Thyroid gland (tissue), 4 donors: ENCODE measurements around the gene UGT1A6. TPM values are rescaled to one million over a fixed set of nuclear protein-coding genes. Genes with fewer than 3 reads are reported as not detected.

Experiments used
- DNase-seq, 2 donors: peaks; one replicate each; pipeline ENCODE4 v3.0.0-alpha.2; 2019
- H3K27ac ChIP-seq, 3 donors: fragments of 200-600 bp; sonication (generic); 1 replicate in 2 of 3; 2 replicates in 1 of 3; pipeline ENCODE4 v1.5.1; 2016 to 2019; ENCODE audit warnings: mild to moderate bottlenecking in 1 of 3, moderate library complexity in 1 of 3
- H3K27me3 ChIP-seq: fragments of 200-600 bp; sonication (generic); one replicate; pipeline ENCODE4 v1.5.1; 2019
- H3K36me3 ChIP-seq, 2 donors: fragments of 200-600 bp; sonication (generic); one replicate each; pipeline ENCODE4 v1.5.1; 2016 to 2019
- H3K4me1 ChIP-seq, 2 donors: fragments of 200-600 bp; sonication (generic); one replicate each; pipeline ENCODE4 v1.5.1; 2017 to 2019
- H3K4me3 ChIP-seq, 3 donors: fragments of 200-600 bp; sonication (generic); replicated peaks in 1 of 3; 1 replicate in 2 of 3; 2 replicates in 1 of 3; pipeline ENCODE4 v1.5.1; 2016; ENCODE audit warnings: mild to moderate bottlenecking in 1 of 3
- H3K9me3 ChIP-seq: fragments of 200-600 bp; sonication (generic); one replicate; pipeline ENCODE4 v1.5.1; 2017
- CTCF ChIP-seq, 6 experiments: fragments of 200-600 bp in 3 of 6; fragments of 450-650 bp in 3 of 6; sonication (generic) in 3 of 6; IDR thresholded peaks; one replicate each; pipeline ENCODE4 v1.5.1; 2016 to 2019; ENCODE audit warnings: antibody characterized with exemption in 6 of 6, mild to moderate bottlenecking in 2 of 6, inconsistent platforms in 1 of 6, moderate library complexity in 1 of 6
- POLR2A ChIP-seq, 2 donors: fragments of 450-650 bp; IDR thresholded peaks; one replicate each; pipeline ENCODE4 v1.6.1; 2017; ENCODE audit warnings: antibody characterized with exemption in 2 of 2, mild to moderate bottlenecking in 2 of 2, moderate library complexity in 1 of 2
- WGBS, 2 donors: methylation state at CpG; one replicate each; pipeline ENCODE4 v1.1.5; 2017; 5-methylcytosine and 5-hydroxymethylcytosine counted together
- intact Hi-C: fragments of 100-400 bp; cut with DNase I; formaldehyde crosslinking; loops from one replicate; pipeline ENCODE4 v1.15.1; 2023
- total RNA-seq, 4 donors: library from RNA; depleted of rRNA; stranded (reverse); fragments of >200 nt; gene quantifications; one replicate each; pipeline ENCODE4 v1.2.3, GENCODE V29; 2016

The UGT1A6 gene
- total RNA-seq, 4 donors from 2014 or later, result 0.81 to 6.2 (median 3.5) TPM

GRCh38 chr2:233773854-233774253 lies 81.2 kb downstream of the UGT1A6 start:
- H3K27ac ChIP-seq, result no peak overlapping the region
- TF ChIP-seq POLR2A (IDR thresholded peaks at IDR 0.05), result no peak
- TF ChIP-seq CTCF (IDR thresholded peaks at IDR 0.05), result no peak
- H3K4me1 ChIP-seq, result no peaks in the 10 kb centered on the region
- 86 to 99% methylated on average over 5 of the region's 5 CpGs for WGBS, 2 donors
- no peaks in the 10 kb centered on the region for H3K36me3 ChIP-seq
- intact Hi-C loops, result no loop called here
- no peaks in the 10 kb centered on the region for H3K9me3 ChIP-seq
- no peak overlapping the region for H3K4me3 ChIP-seq
- no peaks in the 10 kb centered on the region for H3K27me3 ChIP-seq
- no peak for DNase-seq

GRCh38 chr2:233775414-233775813 lies 82.7 kb downstream of the UGT1A6 start:
- intact Hi-C loops, result no loop called here
- H3K4me1 ChIP-seq, result no peaks in the 10 kb centered on the region
- WGBS, 2 donors, result 89 to 97% methylated on average over 4 to 6 of the region's 6 CpGs
- no peaks in the 10 kb centered on the region for H3K9me3 ChIP-seq
- no peaks in the 10 kb centered on the region for H3K36me3 ChIP-seq
- no peak overlapping the region for H3K27ac ChIP-seq
- H3K27me3 ChIP-seq, result no peaks in the 10 kb centered on the region
- no peak overlapping the region for H3K4me3 ChIP-seq
- no peak for DNase-seq
- TF ChIP-seq POLR2A (IDR thresholded peaks at IDR 0.05) (no peak), CTCF (IDR thresholded peaks at IDR 0.05) (no peak)

- Histone ChIP-seq H3K36me3 (no peaks in the 10 kb centered on the region), H3K27me3 (no peaks in the 10 kb centered on the region), H3K4me3 (no peak within 1 kb of the TSS), H3K27ac (no peak within 1 kb of the TSS), H3K4me1 (no peaks in the 10 kb centered on the region), H3K9me3 (no peaks in the 10 kb centered on the region)
- intact Hi-C loops, result no loop called here
- TF ChIP-seq CTCF (IDR thresholded peaks at IDR 0.05) (no peak), POLR2A (IDR thresholded peaks at IDR 0.05) (no peak)
- 89 to 92% methylated on average over 2 of the region's 2 CpGs for WGBS, 2 donors
- DNase-seq, result no peak
Observed at GRCh38 chr2:233778030-233778429, 85.3 kb downstream of the UGT1A6 start, which contains the start of gene MROH2A. Gene MROH2A (plus strand): TSS chr2:233778330. CDS start chr2:233779359, 1,029 bp downstream.

- Histone ChIP-seq H3K9me3 (no peaks in the 10 kb centered on the region), H3K27me3 (no peaks in the 10 kb centered on the region), H3K27ac (no peak overlapping the region), H3K36me3 (no peaks in the 10 kb centered on the region), H3K4me3 (no peak overlapping the region), H3K4me1 (no peaks in the 10 kb centered on the region)
- intact Hi-C loops, result no loop called here
- TF ChIP-seq POLR2A (IDR thresholded peaks at IDR 0.05), result no peak
- WGBS, 2 donors, result 93 to 94% methylated on average over 3 to 4 of the region's 4 CpGs
- no peak for DNase-seq
Observed at GRCh38 chr2:233779722-233780121, 87.0 kb downstream of the UGT1A6 start.

GRCh38 chr2:233780771-233781170 lies 88.1 kb downstream of the UGT1A6 start:
- H3K27me3 ChIP-seq, result no peaks in the 10 kb centered on the region
- no peaks in the 10 kb centered on the region for H3K9me3 ChIP-seq
- TF ChIP-seq CTCF (IDR thresholded peaks at IDR 0.05) (no peak), POLR2A (IDR thresholded peaks at IDR 0.05) (no peak)
- no peaks in the 10 kb centered on the region for H3K36me3 ChIP-seq
- intact Hi-C loops, result no loop called here
- no peak overlapping the region for H3K27ac ChIP-seq
- 88 to 89% methylated on average over 4 of the region's 4 CpGs for WGBS, 2 donors
- DNase-seq, result no peak
- no peak overlapping the region for H3K4me3 ChIP-seq
- no peaks in the 10 kb centered on the region for H3K4me1 ChIP-seq

GRCh38 chr2:233789554-233789953 lies 96.9 kb downstream of the UGT1A6 start:
- Histone ChIP-seq H3K36me3 (no peaks in the 10 kb centered on the region), H3K27ac (no peak overlapping the region), H3K4me1 (no peaks in the 10 kb centered on the region), H3K4me3 (no peak overlapping the region), H3K27me3 (no peaks in the 10 kb centered on the region), H3K9me3 (no peaks in the 10 kb centered on the region)
- DNase-seq, result no peak
- intact Hi-C loops, result no loop called here
- 93 to 96% methylated on average over 6 to 7 of the region's 7 CpGs for WGBS, 2 donors
- TF ChIP-seq POLR2A (IDR thresholded peaks at IDR 0.05), result no peak
- TF ChIP-seq CTCF (IDR thresholded peaks at IDR 0.05), result no peak
